AG10803 (cell line): ENCODE results near the gene ATL2.
A peak's percentile ranks its signal among the peaks of the same experiment; 100 is the strongest.

Experiments used
- DNase-seq: peaks from one replicate; pipeline ENCODE4 v3.0.0; 2010; ENCODE audit warnings: low read depth
- H3K4me3 ChIP-seq: 2 replicates; pipeline ENCODE4 v1.5.1; 2011; ENCODE audit warnings: mild to moderate bottlenecking, low read length, control low read depth
- CTCF ChIP-seq: conservative IDR thresholded peaks from 2 replicates; pipeline ENCODE4 v1.5.1; 2011; ENCODE audit warnings: mild to moderate bottlenecking, low read length, control low read depth, inconsistent platforms

The ATL2 gene

DNA sequence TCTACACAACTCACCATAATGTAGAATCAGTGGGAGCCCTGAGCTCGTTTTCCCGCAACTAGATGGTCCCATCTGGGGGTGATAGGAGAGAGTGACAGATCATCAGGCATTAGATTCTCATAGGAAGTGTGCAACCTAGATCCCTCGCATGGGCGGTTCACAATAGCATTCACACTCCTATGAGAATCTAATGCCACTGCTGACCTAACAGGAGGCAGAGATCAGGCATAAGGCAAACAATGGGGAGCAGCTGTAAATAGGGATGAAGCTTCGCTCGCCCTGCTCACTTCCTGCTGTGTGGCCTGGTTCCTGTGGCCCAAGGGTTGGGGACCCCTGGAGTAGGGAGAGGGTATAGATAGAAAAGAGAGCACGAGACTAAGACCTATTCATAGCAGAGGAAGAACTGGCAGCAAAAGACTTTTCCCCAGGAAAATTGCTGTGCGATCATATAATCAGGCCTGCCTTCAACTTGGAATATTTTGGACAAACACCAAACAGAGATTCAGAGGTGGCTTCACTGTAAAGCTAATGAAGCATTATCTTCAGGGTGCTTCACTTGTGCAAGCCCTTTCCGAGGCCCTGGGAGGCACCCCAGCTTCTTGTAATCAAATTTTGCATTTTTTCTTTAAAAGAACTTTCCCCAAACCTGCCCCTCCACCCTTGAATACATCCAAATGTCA is 29.0 kb upstream of the ATL2 start:
- no peak overlapping the region for H3K4me3 ChIP-seq
- no peak for TF ChIP-seq CTCF
- no peak for DNase-seq

- no peak overlapping the region for H3K4me3 ChIP-seq
- no peak for DNase-seq
- no peak for TF ChIP-seq CTCF
Measured at GRCh38 chr2:38400513-38400912, 23.4 kb upstream of the ATL2 start.

DNA sequence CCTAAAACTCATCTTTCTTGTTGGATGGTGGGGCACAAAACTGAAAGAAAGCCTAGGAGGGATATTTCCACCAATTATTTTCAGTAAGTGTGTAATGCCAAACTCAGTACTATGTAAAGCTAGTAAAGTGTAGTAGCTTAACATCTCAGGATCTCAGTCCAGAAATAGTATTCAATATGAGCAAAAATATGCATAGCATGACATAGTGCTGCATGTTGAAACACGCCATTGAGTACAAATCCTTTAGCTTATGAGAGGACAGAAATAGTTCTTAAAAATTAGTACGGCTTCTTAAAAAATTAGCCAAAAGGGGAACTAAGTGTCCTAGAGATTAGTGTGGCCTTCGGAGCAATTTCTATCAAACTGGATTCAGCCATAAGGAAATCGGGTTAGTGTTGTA is 21.7 kb upstream of the ATL2 start:
- TF ChIP-seq CTCF: no peak
- DNase-seq: no peak
- no peak overlapping the region for H3K4me3 ChIP-seq

DNA sequence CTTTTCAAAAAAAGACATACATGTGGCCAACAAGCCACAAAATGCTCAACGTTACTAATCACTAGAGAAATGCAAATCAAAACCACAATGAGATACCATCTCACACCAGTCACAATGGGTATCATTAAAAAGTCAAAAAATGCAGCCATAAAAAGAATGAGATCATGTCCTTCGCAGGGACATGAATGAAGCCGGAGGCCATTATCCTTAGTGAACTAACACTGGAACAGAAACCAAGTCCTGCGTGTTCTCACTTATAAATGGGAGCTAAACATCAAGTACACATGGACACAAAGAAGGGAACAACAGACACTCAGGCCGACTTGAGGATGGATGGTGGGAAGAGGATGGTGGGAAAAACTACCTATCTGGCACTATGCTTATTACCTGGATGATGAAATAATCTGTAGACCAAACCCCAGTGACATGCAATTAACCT is 17.8 kb upstream of the ATL2 start:
- no peak for TF ChIP-seq CTCF
- DNase-seq: peak; percentile 73
- H3K4me3 ChIP-seq: no peak overlapping the region

DNA sequence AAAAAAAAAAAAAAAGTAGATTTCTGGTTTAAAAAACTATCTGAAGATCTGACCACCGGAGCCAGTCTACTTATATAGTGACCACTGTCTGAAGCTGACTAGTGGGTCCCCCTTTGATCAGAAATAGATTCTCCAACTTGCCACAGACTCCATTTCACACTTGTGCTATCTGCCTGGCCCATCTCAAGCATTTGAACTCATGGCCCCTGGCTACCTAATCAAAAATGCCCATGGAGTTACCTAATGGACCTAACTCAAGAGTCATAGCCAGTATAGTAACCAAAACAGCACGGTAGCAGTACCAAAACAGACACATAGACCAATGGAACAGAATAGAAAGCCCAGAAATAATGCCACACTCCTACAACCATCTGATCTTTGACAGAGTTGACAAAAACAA is 17.0 kb upstream of the ATL2 start:
- no peak for TF ChIP-seq CTCF
- no peak for DNase-seq
- no peak overlapping the region for H3K4me3 ChIP-seq

GRCh38 chr2:38390947-38391346 is 13.9 kb upstream of the ATL2 start:
- no peak for TF ChIP-seq CTCF
- no peak for DNase-seq
- no peak overlapping the region for H3K4me3 ChIP-seq

DNA sequence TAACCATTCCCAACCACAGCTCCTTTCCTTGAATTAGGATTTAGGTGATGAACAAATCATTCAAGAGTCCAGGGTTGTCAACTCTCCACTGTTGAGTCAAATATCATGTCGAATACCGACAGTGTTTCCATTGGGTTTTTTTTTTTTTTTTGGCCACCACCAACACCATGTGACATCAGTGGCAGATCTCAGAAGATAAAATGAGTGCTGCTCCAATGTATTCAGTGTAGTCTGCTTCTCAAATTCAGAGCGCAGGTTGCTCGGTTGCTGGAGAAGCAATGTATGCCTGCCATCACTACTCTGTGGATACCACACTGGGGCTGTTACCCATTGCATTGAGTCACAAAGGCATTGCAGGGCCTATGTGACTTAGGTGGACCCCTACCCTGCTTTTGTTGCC is 10.8 kb upstream of the ATL2 start:
- no peak for DNase-seq
- no peak overlapping the region for H3K4me3 ChIP-seq
- TF ChIP-seq CTCF: no peak
